ENCODE data around the gene PARP12.

- no peak for TF ChIP-seq EZH2 (IDR thresholded peaks at IDR 0.05; ENCODE audit: insufficient read depth, poor library complexity, severe bottlenecking)
- no peak for TF ChIP-seq EZH2phosphoT487 (IDR thresholded peaks at IDR 0.05; ENCODE audit: insufficient read depth, low read depth)
These were observed 1.2 kb downstream of the PARP12 start for GRCh38 chr7:140061607-140061930.

Measured in GM23248 (cell line).